A673 (cell line): ENCODE results near the gene NDFIP2. TPM values are rescaled to one million over a fixed set of nuclear protein-coding genes. Genes with fewer than 3 reads are reported as not detected.
A peak's percentile ranks its signal among the peaks of the same experiment; 100 is the strongest.
"Not testable (repeated sequence)": the region's sequence is repeated elsewhere in the genome, so short reads cannot be mapped to it uniquely, and the experiment has no call there.

Source experiments
- BruUV-seq: library from RNA; stranded (reverse); fragments of 400-500 nt; replicated peaks from 2 replicates; lab custom pipeline; 2021; lab: Mats Ljungman, UMichigan
- CTCF ChIA-PET: fragments of 300-600 bp; sonication (Branson Sonifier 250); formaldehyde crosslinking; loops from one replicate; lab custom pipeline; 2022; ENCODE audit warnings: antibody characterized with exemption; lab: Charles Lee
- POLR2A ChIA-PET: fragments of 300-600 bp; sonication (Branson Sonifier 250); formaldehyde crosslinking; loops from one replicate; lab custom pipeline; 2022; ENCODE audit warnings: antibody characterized with exemption; ENCODE audit not compliant: low non-redundant PET; lab: Charles Lee
- DNase-seq: peaks from one replicate; pipeline ENCODE4 v3.0.0-alpha.2; 2015; ENCODE audit warnings: low spot score
- H3K27ac ChIP-seq: fragments of 200-600 bp; sonication (generic); 2 replicates; pipeline ENCODE4 v1.5.1; 2016; ENCODE audit warnings: mixed run types, low read depth, mild to moderate bottlenecking, mixed read lengths, antibody characterized with exemption, low read length; ENCODE audit not compliant: poor library complexity, severe bottlenecking
- H3K27me3 ChIP-seq: fragments of 200-600 bp; sonication (generic); replicated peaks from 2 replicates; pipeline ENCODE4 v1.6.1; 2017; ENCODE audit warnings: mixed run types, low read depth, mild to moderate bottlenecking, mixed read lengths, antibody characterized with exemption, low read length; ENCODE audit not compliant: insufficient read depth, poor library complexity
- H3K36me3 ChIP-seq: fragments of 200-600 bp; sonication (generic); 2 replicates; pipeline ENCODE4 v1.6.1; 2016; ENCODE audit warnings: mixed run types, mild to moderate bottlenecking, mixed read lengths, antibody characterized with exemption, low read length; ENCODE audit not compliant: insufficient read depth, poor library complexity, severe bottlenecking
- H3K4me1 ChIP-seq: fragments of 200-600 bp; sonication (generic); 2 replicates; pipeline ENCODE4 v1.6.1; 2017; ENCODE audit warnings: mixed run types, mild to moderate bottlenecking, mixed read lengths, antibody characterized with exemption, low read length; ENCODE audit not compliant: insufficient read depth, poor library complexity, severe bottlenecking
- H3K4me3 ChIP-seq: fragments of 200-600 bp; sonication (generic); 2 replicates; pipeline ENCODE4 v1.5.1; 2016; ENCODE audit warnings: low read depth, mixed run types, mild to moderate bottlenecking, mixed read lengths, low read length; ENCODE audit not compliant: poor library complexity, severe bottlenecking
- H3K9me3 ChIP-seq: fragments of 200-600 bp; sonication (generic); 2 replicates; pipeline ENCODE4 v1.6.1; 2016; ENCODE audit warnings: mixed run types, low read depth, mild to moderate bottlenecking, mixed read lengths, antibody characterized with exemption, low read length; ENCODE audit not compliant: poor library complexity, severe bottlenecking
- EZH2 ChIP-seq: fragments of 200-600 bp; sonication (generic); IDR thresholded peaks from 2 replicates; pipeline ENCODE4 v1.6.1; 2017; ENCODE audit warnings: borderline replicate concordance, low read depth, mild to moderate bottlenecking, mixed read lengths, antibody characterized with exemption, low read length; ENCODE audit not compliant: poor library complexity, severe bottlenecking
- intact Hi-C: fragments of 100-400 bp; cut with micrococcal nuclease; formaldehyde crosslinking; loops from one replicate; pipeline ENCODE4 v1.10.0; 2022; ENCODE audit not compliant: unreplicated experiment
- total RNA-seq: library from RNA; stranded (reverse); gene quantifications from 2 replicates; pipeline ENCODE4 v1.2.3, GENCODE V29; 2021
- TF ChIP-seq, protein P1 (sequence below): fragments of 300-800, 200-600 bp; sonication (generic); conservative IDR thresholded peaks from 2 replicates; pipeline ENCODE4 v1.5.1; 2017; ENCODE audit warnings: low read depth, mild to moderate bottlenecking, antibody characterized with exemption, low read length, moderate library complexity, mixed read lengths

NDFIP2 gene
- total RNA-seq, 1 experiment from 2014 or later: 34.0 TPM

DNA sequence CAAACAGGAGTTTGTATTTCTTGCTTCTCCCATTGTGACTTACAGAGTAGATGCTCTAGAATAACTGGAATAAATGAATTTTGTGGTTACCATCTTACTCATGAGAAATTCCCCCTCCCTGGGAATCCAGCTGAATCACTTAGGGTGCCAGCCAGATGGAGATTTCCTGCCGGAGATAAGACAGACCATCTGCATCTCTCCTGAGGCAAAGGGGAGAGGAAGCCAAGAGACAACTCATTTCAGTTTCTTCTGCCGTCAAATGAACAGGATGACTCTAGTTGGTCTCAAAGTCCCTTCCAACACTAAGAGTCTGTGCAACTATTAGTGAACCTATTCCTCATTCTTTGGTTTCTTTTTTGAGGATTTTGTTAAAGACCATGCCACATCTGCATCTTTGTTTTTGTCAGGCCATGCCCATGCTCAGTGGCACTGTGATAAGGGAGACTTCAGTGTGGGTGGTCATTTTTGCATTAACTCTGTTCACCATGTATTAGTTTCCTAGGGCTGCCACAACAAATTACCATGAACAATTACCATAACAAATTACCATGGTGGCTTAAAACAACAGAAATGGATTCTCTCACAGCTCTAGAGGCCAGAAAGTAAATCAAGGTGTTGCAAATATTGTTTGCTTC lies 112.8 kb downstream of the NDFIP2 start:
- Histone ChIP-seq H3K9me3 (no peaks in the 10 kb centered on the region), H3K4me3 (no peak overlapping the region), H3K36me3 (no peaks in the 10 kb centered on the region), H3K27me3 (no peaks in the 10 kb centered on the region), H3K27ac (no peak overlapping the region), H3K4me1 (no peaks in the 10 kb centered on the region)
- no TSS peak for BruUV-seq
- intact Hi-C loops: no loop called here
- ChIA-PET POLR2A (no interaction called here), CTCF (no interaction called here)
- DNase-seq: no peak
- TF ChIP-seq, protein P1, sequence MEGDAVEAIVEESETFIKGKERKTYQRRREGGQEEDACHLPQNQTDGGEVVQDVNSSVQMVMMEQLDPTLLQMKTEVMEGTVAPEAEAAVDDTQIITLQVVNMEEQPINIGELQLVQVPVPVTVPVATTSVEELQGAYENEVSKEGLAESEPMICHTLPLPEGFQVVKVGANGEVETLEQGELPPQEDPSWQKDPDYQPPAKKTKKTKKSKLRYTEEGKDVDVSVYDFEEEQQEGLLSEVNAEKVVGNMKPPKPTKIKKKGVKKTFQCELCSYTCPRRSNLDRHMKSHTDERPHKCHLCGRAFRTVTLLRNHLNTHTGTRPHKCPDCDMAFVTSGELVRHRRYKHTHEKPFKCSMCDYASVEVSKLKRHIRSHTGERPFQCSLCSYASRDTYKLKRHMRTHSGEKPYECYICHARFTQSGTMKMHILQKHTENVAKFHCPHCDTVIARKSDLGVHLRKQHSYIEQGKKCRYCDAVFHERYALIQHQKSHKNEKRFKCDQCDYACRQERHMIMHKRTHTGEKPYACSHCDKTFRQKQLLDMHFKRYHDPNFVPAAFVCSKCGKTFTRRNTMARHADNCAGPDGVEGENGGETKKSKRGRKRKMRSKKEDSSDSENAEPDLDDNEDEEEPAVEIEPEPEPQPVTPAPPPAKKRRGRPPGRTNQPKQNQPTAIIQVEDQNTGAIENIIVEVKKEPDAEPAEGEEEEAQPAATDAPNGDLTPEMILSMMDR: no peak
- no peak for TF ChIP-seq EZH2

DNA sequence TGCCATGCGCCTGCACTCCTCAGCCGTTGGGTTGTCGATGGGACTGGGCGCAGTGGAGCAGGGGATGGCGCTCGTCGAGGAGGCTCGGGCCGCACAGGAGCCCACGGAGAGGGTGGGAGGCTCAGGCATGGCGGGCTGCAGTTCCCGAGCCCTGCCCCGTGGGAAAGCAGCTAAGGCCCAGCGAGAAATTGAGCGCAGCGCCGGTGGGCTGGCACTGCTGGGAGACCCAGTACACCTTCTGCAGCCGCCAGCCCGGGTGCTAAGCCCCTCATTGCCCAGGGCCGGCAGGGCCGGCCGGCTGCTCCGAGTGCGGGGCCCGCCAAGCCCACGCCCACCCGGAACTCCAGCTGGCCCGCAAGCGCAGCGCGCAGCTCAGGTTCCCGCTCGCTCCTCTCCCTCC lies 119.2 kb downstream of the NDFIP2 start:
- POLR2A ChIA-PET, DNase-seq, H3K9me3 ChIP-seq, H3K27ac ChIP-seq, H3K27me3 ChIP-seq, H3K36me3 ChIP-seq, H3K4me1 ChIP-seq, CTCF ChIA-PET, BruUV-seq, intact Hi-C loops, H3K4me3 ChIP-seq: not testable (repeated sequence)

DNA sequence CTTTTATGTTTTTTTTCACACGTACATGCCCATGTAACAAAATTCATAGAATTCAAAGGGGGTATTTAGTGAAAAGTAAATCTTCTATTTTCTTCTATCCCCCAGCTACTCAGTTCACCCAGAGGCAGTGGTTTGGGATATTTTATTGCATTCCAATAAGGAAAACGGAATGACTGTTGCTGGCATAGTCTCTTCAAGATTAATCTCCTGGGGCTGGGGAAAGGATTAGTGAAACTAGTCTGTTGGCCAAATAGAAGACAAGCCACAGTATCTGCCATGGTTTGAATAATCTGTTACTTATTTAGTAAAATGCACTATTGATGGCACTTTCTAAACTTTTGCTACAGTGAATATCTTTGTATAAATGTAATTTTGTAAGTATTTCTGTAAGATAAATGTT lies 122.0 kb downstream of the NDFIP2 start:
- Histone ChIP-seq H3K4me3 (no peak overlapping the region), H3K4me1 (peaks cover 12% of the 10 kb centered on the region), H3K36me3 (no peaks in the 10 kb centered on the region), H3K9me3 (no peaks in the 10 kb centered on the region), H3K27me3 (no peaks in the 10 kb centered on the region), H3K27ac (no peak overlapping the region)
- ChIA-PET POLR2A (no interaction called here), CTCF (no interaction called here)
- BruUV-seq: no TSS peak
- no peak for TF ChIP-seq EZH2
- TF ChIP-seq, protein P1: no peak
- DNase-seq: no peak
- intact Hi-C loops: no loop called here

DNA sequence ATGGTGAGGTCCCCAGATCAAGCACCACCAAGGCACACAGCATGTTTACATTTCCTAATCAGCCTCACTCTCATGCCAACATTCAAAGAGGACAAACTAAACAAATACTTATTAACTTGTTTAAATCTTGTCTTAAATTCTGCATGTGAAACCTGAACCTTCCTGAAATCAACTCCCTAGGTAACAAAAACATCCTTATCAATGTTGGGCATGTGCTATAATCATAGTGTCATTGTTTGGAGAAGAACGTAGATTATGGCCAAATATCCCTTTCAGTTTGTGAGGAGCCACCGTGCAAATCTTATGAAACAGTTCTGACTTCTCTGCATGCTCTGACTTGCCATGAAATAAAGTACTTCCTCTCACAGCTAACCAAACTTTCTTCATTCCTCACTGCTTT lies 123.8 kb downstream of the NDFIP2 start:
- POLR2A ChIA-PET: no interaction called here
- no peak overlapping the region for H3K4me3 ChIP-seq
- no peaks in the 10 kb centered on the region for H3K27me3 ChIP-seq
- CTCF ChIA-PET: no interaction called here
- DNase-seq: peak; percentile 30
- TF ChIP-seq, protein P1: no peak
- no peak for TF ChIP-seq EZH2
- H3K27ac ChIP-seq: no peak overlapping the region
- no TSS peak for BruUV-seq
- intact Hi-C loops: no loop called here
- H3K9me3 ChIP-seq: no peaks in the 10 kb centered on the region
- H3K4me1 ChIP-seq: peaks cover 12% of the 10 kb centered on the region
- no peaks in the 10 kb centered on the region for H3K36me3 ChIP-seq
